Cardiac fibroblast (primary cell): ENCODE measurements around the gene MPLKIP.

ENCODE experiments used
- DNase-seq, 2 donors: peaks; one replicate each; pipeline versions ENCODE4 v3.0.0 to v3.0.0-alpha.2; 2010; ENCODE audit warnings: low read depth in 2 of 2
- H3K4me3 ChIP-seq, 2 donors: replicated peaks in 1 of 2; 1 replicate in 1 of 2; 2 replicates in 1 of 2; pipeline ENCODE4 v1.5.1; 2011; ENCODE audit warnings: low read depth in 2 of 2, low read length in 2 of 2, mild to moderate bottlenecking in 2 of 2, moderate library complexity in 1 of 2
- CTCF ChIP-seq: IDR thresholded peaks from one replicate; pipeline ENCODE4 v1.5.1; 2011; ENCODE audit warnings: low read depth, mild to moderate bottlenecking, low read length, inconsistent platforms

The MPLKIP gene

GRCh38 chr7:40115936-40116335 is 18.5 kb downstream of the MPLKIP start:
- no peak for TF ChIP-seq CTCF
- H3K4me3 ChIP-seq, result no peak overlapping the region
- DNase-seq, result no peak

- peak in 1 of 2 donors; percentile 15 for DNase-seq
- H3K4me3 ChIP-seq, result no peak overlapping the region
- no peak for TF ChIP-seq CTCF
These were observed 28.4 kb downstream of the MPLKIP start for GRCh38 chr7:40105879-40106473.

- no peak for TF ChIP-seq CTCF
- DNase-seq, result no peak
- H3K4me3 ChIP-seq, result no peak overlapping the region
These were observed 31.5 kb downstream of the MPLKIP start for GRCh38 chr7:40102897-40103296.

- DNase-seq, result peak in 1 of 2 donors; percentile 10
- TF ChIP-seq CTCF, result no peak
- H3K4me3 ChIP-seq, result no peak overlapping the region
These were observed 33.2 kb downstream of the MPLKIP start for GRCh38 chr7:40101201-40101600.

GRCh38 chr7:40099837-40100236 is 34.6 kb downstream of the MPLKIP start:
- H3K4me3 ChIP-seq, result no peak overlapping the region
- no peak for TF ChIP-seq CTCF
- DNase-seq, result no peak

- DNase-seq, result no peak
- H3K4me3 ChIP-seq, result no peak overlapping the region
- TF ChIP-seq CTCF, result no peak
These were observed 35.6 kb downstream of the MPLKIP start for GRCh38 chr7:40098810-40099209.

- TF ChIP-seq CTCF, result no peak
- DNase-seq, result no peak
- no peak overlapping the region for H3K4me3 ChIP-seq
These were observed 36.7 kb downstream of the MPLKIP start for GRCh38 chr7:40097728-40098127.
